ENCODE data around the gene CCDC85C. TPM values are rescaled to one million over a fixed set of nuclear protein-coding genes. Genes with fewer than 3 reads are reported as not detected.

The CCDC85C gene
- total RNA-seq, 1 donor from 2014 or later, result 4.4 TPM

DNA sequence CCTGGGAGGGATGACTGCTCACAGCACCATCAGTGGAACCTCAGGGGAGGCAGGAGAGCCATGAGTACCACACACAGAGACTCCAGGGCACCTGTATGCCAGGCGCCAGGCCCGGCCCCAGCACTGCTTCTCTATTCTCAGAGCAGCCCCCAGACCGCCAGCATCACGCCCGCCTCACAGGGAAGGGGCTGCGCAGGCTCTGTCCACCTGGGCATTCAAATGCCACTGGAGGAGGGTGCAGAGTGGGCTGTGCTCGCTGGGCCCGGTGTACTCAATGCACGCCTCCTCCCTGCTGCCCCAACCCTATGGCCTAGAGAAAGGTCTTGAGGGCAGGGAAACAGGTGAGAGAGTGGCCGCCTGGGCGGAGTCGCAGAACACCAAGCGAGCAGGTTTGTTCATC lies 43.6 kb downstream of the CCDC85C start:
- TF ChIP-seq, protein P1, sequence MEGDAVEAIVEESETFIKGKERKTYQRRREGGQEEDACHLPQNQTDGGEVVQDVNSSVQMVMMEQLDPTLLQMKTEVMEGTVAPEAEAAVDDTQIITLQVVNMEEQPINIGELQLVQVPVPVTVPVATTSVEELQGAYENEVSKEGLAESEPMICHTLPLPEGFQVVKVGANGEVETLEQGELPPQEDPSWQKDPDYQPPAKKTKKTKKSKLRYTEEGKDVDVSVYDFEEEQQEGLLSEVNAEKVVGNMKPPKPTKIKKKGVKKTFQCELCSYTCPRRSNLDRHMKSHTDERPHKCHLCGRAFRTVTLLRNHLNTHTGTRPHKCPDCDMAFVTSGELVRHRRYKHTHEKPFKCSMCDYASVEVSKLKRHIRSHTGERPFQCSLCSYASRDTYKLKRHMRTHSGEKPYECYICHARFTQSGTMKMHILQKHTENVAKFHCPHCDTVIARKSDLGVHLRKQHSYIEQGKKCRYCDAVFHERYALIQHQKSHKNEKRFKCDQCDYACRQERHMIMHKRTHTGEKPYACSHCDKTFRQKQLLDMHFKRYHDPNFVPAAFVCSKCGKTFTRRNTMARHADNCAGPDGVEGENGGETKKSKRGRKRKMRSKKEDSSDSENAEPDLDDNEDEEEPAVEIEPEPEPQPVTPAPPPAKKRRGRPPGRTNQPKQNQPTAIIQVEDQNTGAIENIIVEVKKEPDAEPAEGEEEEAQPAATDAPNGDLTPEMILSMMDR (IDR thresholded peaks at IDR 0.05), result no peak
- Mint-ChIP-seq H3K9me3 (ENCODE audit: unreplicated experiment) (no peaks in the 10 kb centered on the region), H3K27me3 (ENCODE audit: unreplicated experiment) (no peaks in the 10 kb centered on the region), H3K27ac (ENCODE audit: unreplicated experiment) (no peak overlapping the region), H3K36me3 (ENCODE audit: unreplicated experiment) (no peaks in the 10 kb centered on the region), H3K4me3 (ENCODE audit: unreplicated experiment) (no peak overlapping the region), H3K4me1 (ENCODE audit: unreplicated experiment) (peaks cover 28% of the 10 kb centered on the region)
- no peak for DNase-seq (ENCODE audit: extremely low spot score, unreplicated experiment)

DNA sequence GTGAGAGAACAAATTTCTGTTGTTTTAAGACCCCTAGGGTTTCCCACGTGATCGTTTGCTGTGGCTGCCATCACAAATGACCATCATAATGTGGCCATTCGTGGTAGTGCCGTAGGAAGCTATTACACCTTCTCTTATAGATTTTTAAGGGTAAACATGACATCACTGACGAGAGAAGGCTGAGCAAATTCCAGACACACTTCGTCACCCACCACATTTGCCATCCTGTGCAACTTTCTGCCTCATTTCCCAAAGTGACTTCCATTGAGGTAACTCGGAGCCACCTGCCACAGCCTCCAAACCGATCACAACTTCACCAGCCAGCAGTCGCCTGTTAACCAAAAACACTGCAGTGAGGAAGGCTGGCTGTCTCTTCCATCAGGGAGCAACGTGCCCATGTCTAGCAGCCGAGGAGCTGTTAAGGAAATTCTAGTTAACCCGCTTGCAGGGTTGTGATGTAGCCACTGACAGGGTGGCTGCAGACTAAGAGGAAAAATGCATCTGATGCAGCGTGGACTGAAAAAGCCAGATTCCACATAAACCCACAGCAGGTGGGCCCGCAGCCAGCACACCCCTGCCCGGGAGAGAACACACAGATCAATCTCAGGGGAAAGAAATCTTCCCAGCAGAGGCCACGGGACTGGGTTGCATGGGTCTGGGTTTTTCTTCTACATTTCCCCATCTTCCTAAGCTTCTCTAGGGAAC lies 44.6 kb downstream of the CCDC85C start:
- no peak for DNase-seq (ENCODE audit: extremely low spot score, unreplicated experiment)
- TF ChIP-seq, protein P1 (IDR thresholded peaks at IDR 0.05), result no peak
- Mint-ChIP-seq H3K9me3 (ENCODE audit: unreplicated experiment) (no peaks in the 10 kb centered on the region), H3K27ac (ENCODE audit: unreplicated experiment) (no peak overlapping the region), H3K27me3 (ENCODE audit: unreplicated experiment) (no peaks in the 10 kb centered on the region), H3K4me1 (ENCODE audit: unreplicated experiment) (peaks cover 19% of the 10 kb centered on the region), H3K4me3 (ENCODE audit: unreplicated experiment) (no peak overlapping the region), H3K36me3 (ENCODE audit: unreplicated experiment) (no peaks in the 10 kb centered on the region)

DNA sequence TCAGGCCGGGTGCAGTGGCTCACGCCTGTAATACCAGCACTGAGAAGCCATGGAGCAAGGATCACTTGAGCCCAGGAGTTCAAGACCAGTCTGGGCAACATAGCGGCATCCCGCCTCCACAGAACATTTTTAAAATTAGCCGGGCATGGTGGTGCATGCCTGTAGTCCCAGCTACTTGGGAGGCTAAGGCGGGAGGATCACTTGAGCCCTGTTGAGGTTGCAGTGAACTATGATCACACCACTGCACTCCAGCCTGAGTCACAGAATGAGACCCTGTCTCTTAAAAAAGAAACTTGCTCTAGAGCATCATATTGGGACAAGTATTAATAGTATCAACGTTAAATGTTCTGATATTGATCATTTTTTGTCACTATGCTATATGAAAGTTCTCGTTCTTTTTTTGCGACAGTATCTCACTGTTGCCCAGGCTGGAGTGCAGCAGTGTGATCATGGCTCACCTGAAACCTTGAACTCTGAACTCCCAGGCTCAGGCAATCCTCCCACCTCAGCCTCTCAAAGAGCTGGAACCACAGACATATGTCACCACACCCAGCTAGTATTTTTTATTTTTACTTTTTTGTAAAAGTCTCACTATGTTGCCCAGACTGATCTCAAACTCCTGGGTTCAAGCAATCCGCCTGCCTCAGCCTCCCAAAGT lies 47.7 kb downstream of the CCDC85C start:
- Mint-ChIP-seq H3K36me3 (ENCODE audit: unreplicated experiment) (no peaks in the 10 kb centered on the region), H3K27ac (ENCODE audit: unreplicated experiment) (no peak overlapping the region), H3K27me3 (ENCODE audit: unreplicated experiment) (no peaks in the 10 kb centered on the region), H3K4me1 (ENCODE audit: unreplicated experiment) (peaks cover 2% of the 10 kb centered on the region), H3K4me3 (ENCODE audit: unreplicated experiment) (no peak overlapping the region), H3K9me3 (ENCODE audit: unreplicated experiment) (no peaks in the 10 kb centered on the region)
- DNase-seq (ENCODE audit: extremely low spot score, unreplicated experiment), result no peak
- TF ChIP-seq, protein P1 (IDR thresholded peaks at IDR 0.05), result no peak

DNA sequence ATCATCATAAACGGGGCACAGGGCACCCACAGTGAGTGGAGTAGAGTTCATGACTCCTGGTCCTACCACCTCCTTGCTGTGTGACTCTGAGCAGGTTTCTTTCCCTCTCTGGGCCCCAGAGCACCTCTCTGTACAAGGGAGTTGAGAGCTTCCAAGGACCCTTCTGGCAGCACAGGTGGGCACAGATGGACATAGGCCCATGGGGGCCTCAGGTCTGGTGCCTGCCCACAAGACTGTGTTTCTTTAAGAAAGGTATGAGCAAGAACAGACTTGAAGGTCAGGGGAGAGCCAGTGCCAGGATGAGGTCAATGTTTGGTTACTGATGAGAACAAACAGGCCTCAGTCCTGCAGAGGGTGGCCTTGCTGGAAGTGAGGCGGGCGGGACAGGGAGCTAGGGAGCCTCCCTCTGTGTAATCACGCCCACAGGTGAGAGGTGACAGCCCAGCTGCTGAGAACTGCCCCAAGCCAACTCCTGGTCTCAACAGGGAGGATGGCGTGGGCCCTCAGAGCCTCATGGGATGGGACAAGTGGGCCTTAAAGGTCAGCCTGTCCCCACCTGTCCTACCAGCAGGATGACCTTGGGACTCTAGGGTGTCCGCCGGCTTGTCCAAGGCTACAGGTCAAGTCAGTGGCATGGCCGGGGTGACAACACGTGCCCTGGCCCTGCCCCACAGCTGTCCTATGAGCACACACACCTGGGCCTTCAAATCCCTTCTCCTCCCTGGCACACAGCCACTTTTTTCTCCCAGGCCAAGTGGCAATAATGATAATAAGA lies 49.1 kb downstream of the CCDC85C start:
- no peak overlapping the region for H3K27ac Mint-ChIP-seq (ENCODE audit: unreplicated experiment)
- TF ChIP-seq, protein P1 (IDR thresholded peaks at IDR 0.05), result no peak
- DNase-seq (ENCODE audit: extremely low spot score, unreplicated experiment), result no peak

DNA sequence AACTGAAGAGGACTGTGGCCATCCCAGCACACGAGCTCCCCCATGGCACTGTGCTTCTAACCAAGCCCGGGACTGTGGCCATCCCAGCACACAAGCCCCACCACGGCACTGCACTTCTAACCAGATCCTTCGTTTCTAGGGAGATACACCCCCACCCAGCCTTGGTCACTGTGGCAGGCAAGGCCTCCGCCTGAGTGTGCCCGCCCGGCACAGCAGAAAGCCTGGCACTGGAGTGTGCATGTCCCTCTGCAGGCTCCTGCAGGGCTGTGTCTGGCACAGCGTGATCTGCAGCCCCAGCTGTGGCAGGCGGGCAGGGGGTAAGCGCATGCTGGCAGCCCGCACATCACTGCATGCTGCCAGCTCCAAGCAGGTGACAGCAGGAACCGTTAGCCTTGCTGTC lies 49.8 kb downstream of the CCDC85C start:
- Mint-ChIP-seq H3K4me1 (ENCODE audit: unreplicated experiment) (peaks cover 2% of the 10 kb centered on the region), H3K27me3 (ENCODE audit: unreplicated experiment) (no peaks in the 10 kb centered on the region), H3K36me3 (ENCODE audit: unreplicated experiment) (no peaks in the 10 kb centered on the region), H3K9me3 (ENCODE audit: unreplicated experiment) (no peaks in the 10 kb centered on the region), H3K27ac (ENCODE audit: unreplicated experiment) (no peak overlapping the region), H3K4me3 (ENCODE audit: unreplicated experiment) (no peak overlapping the region)
- no peak for DNase-seq (ENCODE audit: extremely low spot score, unreplicated experiment)
- TF ChIP-seq, protein P1 (IDR thresholded peaks at IDR 0.05), result no peak

More for the DNA sequence above, 49.1 kb downstream of the CCDC85C start:
- Mint-ChIP-seq H3K9me3 (ENCODE audit: unreplicated experiment) (no peaks in the 10 kb centered on the region), H3K4me3 (ENCODE audit: unreplicated experiment) (no peak overlapping the region), H3K36me3 (ENCODE audit: unreplicated experiment) (no peaks in the 10 kb centered on the region), H3K27me3 (ENCODE audit: unreplicated experiment) (no peaks in the 10 kb centered on the region), H3K4me1 (ENCODE audit: unreplicated experiment) (peaks cover 2% of the 10 kb centered on the region)
